Adipose tissue (tissue), 3 donors: ENCODE measurements around the gene REST. TPM values are rescaled to one million over a fixed set of nuclear protein-coding genes. Genes with fewer than 3 reads are reported as not detected.
A peak's percentile ranks its signal among the peaks of the same experiment; 100 is the strongest.
"Not testable (repeated sequence)": the region's sequence is repeated elsewhere in the genome, so short reads cannot be mapped to it uniquely, and the experiment has no call there.

Experiments used
- H3K27ac ChIP-seq: one replicate; pipeline ENCODE4 v1.5.1; 2013; ENCODE audit warnings: low read depth, low read length
- WGBS, 3 donors: extraction: QIAGEN DNeasy Blood & Tissue Kit; methylation state at CpG; one replicate each; pipeline ENCODE4 v1.1.7; 2013; 5-methylcytosine and 5-hydroxymethylcytosine counted together
- polyA plus RNA-seq, 3 donors: library from polyadenylated mRNA; stranded (reverse); fragments of 200-250 nt; gene quantifications; one replicate each; pipeline ENCODE4 v1.2.3, GENCODE V29; 2013
- donor health status: healthy with polysubstance abuse.
- donor health status: Bipolar disorder and iron deficiency.
- donor health status: healthy.

REST gene
- polyA plus RNA-seq, 3 donors = 3.3 to 6.0 (median 5.6) TPM

DNA sequence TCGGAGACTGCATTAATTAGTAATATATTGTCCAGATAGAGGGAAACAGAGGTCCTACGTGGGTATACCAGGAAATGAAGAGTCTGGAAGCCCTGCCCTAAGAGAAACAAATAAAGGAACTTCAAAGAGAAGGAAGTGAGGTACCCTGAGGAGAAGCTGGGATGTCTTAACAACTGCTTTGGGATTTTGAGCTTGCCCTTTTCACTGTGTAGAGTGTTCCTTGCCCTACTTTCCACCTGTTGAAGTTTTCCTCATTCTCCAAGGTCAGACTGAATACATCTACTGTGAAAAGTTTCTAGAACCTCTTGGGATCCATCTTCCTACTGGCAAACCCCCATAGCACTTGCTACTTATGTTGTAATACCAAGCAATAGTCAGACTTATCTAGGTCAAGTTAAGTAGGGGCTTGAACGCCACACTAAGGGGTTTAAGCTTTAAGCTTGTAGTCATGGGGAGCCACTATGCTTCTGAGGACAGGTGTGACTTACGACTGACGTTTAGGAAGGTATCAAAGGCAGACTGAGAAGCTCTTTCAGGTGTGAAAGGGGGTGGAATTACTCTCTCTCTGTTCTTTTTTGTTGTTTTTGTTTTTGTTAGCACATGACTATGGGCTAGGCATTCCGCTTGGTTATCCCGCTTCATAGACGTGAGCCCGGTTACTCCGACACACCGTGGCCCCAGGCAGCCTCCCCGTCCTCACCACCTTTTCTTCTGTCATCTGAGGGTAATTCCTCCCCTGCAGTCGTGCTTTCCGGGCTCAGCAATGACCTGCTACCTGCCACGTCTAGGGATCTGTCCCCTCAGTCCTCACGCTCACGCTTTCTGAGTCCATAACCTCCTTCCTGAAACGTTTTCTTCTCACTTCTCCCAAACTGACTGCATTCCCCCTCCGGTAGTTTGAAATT is 959 bp upstream of the REST start:
- no peak overlapping the region for H3K27ac ChIP-seq
- 16 to 35% (median 28%) methylated on average over 19 of the region's 19 CpGs for WGBS, 3 donors

DNA sequence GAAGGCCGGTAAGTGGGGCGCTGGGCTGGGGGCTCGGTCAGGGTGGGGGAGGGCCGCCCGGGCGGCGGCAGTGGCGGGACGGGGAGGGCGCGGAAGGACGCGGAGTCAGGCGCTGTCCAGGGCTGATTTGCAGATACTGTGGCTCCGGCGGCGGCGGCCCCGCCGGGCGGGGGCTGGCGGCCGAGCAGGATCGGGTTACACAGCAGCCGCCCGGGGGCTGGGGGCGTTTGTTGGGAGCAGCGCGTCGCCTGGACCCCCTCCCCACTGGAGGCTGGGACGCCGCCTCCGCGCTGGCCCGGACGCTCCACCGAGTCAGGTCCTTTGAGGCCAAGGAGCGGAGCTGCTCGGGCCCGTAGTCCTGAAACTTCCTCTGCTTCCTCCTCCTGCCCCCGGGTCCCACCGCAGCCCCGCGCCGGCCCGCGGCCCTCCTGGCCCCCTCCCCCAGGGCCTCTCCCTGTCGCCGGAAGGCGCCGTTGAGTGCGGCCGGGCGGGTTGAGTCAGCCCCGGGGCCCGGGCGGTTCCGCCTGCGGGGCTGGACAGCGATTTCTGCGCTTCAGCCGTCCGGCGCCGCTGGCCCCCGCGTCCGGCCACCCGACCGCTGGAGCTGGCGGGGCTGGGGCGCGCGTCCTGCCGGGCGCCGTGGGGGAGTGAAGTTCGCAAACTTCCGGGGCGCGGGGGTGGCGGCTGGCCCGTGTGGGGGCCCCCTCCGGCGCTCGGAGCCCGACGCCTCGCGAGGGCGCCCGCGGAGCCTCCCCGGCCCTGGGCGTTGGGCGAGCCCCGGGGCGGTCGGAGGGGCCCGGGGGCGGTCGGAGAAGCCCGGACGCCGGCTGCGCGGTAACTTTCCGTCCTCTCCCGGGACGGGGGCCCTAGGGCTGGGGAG is 746 bp downstream of the REST start:
- WGBS, 3 donors = 0 to 1% (median 0%) methylated on average over 77 to 110 of the region's 110 CpGs
- peak overlapping the region; percentile 29 for H3K27ac ChIP-seq

DNA sequence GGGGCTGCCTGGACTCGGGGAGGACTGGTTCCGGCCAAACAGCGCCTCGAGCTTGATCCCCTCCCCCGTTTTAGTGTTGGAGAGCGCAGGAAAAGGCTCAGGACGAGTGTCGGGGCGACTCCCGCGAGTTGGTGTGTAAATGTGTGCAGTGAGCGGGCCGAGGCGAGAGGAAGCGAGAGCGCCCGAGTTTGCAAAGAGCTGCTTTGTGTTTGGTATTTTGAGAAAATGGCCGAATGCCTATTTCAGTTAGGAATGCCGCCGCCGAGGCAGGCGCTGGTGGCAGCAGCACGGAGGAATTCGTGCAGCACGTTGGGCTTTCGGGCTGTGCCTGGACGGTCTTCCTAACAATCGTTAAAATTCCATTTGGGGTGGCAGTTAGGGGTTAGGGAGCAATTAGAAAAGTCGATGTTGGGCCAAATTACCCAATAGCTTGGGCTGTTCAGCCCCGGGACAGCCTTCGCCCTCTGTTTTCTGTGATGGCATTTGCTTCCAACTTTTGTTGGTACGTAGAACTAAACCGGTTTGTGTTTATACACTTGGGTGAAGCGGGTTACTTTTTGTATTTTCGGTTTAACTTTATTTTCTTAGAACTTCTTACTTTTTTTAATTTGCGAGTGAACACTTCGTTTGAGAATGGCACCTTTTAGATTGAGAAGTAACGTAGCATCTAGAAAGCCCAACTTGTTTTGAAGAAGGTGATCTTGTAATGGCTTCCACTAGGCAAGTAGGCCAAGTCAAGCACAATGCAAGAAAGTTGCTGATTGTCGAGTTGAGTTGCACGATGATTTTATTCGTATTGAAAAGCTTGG is 1.6 kb downstream of the REST start:
- 1 to 2% (median 1%) methylated on average over 41 of the region's 41 CpGs for WGBS, 3 donors
- H3K27ac ChIP-seq = peak overlapping the region; percentile 29

DNA sequence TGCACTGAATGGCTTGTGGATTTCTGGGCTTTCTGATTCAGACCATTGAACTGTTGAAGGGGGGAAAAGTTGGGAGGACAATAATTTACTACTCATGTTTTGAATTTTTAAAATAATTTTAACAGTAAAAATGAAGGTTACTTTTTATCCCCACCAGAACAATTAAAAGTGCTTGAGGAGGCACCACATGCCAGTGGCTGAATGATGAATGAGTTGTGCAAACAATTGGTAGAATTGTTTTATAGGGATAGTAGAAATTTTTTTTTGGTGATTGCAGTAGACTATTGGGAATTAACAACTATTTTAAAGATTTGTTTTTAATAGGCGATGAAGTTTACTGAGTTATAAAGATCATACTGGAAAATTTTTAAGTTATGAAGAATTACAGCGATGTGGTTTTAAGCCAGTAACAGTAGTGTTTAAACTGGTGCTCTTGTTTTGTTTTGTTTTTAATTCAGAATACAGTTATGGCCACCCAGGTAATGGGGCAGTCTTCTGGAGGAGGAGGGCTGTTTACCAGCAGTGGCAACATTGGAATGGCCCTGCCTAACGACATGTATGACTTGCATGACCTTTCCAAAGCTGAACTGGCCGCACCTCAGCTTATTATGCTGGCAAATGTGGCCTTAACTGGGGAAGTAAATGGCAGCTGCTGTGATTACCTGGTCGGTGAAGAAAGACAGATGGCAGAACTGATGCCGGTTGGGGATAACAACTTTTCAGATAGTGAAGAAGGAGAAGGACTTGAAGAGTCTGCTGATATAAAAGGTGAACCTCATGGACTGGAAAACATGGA is 2.7 kb downstream of the REST start:
- H3K27ac ChIP-seq = no peak overlapping the region
- WGBS, 3 donors = 37 to 61% (median 61%) methylated on average over 6 of the region's 6 CpGs

DNA sequence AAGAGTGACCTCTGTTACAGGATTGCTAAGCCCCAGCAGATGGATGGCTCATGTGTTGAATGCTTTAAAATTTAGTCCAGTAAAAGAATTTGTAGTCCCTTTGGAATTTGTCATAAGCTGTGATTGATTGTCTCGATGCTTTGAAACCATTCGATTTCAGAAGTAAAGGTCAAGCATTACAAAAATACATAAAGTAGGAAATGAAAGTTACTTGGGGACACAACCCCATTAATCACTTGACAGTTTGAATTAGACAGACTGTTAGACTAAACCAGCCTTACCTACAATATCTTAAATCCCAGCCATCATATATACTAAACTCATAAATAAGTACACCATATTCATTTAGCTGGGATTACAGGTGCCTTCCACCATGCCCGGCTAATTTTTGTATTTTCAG is 6.6 kb downstream of the REST start:
- 53 to 67% (median 67%) methylated on average over 3 of the region's 3 CpGs for WGBS, 3 donors
- no peak overlapping the region for H3K27ac ChIP-seq

DNA sequence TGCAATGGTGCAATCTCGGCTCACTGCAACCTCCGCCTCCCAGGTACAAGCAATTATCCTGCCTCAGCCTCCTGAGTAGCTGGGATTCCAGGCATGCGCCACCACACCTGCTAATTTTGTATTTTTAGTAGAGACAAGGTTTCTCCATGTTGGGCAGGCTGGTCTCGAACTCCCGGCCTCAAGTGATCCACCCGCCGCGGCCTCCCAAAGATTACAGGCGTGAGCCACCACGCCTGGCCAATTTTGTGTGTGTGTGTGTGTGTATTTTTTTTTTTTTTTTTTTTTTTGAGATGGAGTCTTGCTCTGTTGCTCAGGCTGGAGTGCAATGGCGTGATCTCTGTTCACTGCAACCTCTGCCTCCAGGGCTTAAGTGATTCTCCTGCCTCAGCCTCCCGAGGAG is 7.3 kb downstream of the REST start:
- 96 to 98% (median 98%) methylated on average over 12 of the region's 12 CpGs for WGBS, 3 donors
- not testable (repeated sequence) for H3K27ac ChIP-seq

DNA sequence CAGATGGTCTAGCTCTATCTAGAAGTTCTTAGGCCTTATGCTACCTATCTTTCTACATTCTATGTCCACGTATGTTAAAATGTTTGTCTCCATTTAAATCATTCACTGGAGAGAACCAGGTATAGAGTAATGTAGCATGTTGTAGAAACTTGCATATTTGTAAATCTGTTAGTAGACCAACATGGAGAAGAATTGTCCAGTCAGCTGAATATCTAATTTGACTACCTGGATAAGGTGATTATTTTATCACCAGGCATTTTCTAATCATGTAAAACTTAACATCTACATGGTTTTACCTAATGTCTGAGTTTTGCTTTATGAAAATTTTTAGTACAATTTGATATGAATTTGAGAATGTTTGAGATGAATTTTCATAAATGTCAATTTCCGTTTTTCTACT is 19.5 kb downstream of the REST start:
- 74 to 75% (median 74%) methylated on average over 2 of the region's 2 CpGs for WGBS, 3 donors
- H3K27ac ChIP-seq = no peak overlapping the region

DNA sequence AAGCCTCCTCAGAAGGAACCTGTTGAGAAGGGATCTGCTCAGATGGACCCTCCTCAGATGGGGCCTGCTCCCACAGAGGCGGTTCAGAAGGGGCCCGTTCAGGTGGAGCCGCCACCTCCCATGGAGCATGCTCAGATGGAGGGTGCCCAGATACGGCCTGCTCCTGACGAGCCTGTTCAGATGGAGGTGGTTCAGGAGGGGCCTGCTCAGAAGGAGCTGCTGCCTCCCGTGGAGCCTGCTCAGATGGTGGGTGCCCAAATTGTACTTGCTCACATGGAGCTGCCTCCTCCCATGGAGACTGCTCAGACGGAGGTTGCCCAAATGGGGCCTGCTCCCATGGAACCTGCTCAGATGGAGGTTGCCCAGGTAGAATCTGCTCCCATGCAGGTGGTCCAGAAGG is 22.9 kb downstream of the REST start:
- WGBS, 3 donors = 95 to 99% (median 98%) methylated on average over 7 of the region's 7 CpGs
- no peak overlapping the region for H3K27ac ChIP-seq

DNA sequence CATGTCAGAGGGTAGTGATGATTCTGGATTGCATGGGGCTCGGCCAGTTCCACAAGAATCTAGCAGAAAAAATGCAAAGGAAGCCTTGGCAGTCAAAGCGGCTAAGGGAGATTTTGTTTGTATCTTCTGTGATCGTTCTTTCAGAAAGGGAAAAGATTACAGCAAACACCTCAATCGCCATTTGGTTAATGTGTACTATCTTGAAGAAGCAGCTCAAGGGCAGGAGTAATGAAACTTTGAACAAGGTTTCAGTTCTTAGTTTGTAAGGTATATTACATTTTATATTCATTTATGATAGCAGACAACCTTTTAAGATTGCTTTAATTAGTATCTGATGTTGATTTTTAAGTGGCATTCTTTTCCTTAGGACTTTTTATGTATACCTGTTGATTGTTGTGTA is 24.2 kb downstream of the REST start:
- no peak overlapping the region for H3K27ac ChIP-seq
- 62 to 91% (median 81%) methylated on average over 4 of the region's 4 CpGs for WGBS, 3 donors

DNA sequence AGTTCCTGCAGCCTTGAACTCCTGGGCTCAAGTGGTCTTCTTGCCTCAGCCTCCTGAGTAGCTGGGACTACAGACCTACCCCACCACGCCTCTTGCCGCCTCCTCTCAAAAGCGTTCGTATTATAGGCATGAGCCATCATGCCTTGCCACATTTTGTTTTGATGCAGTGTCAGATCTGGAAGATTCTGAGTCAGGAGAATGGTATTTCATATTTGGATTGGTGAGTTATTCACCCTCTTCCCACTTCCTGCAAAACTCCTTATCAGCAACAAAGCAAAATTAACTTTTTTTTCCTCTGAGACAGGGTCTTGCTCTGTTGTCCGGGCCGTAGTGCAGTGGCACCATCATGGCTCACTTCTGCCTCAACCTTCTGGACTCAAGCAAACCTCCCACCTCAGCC is 29.6 kb downstream of the REST start:
- no peak overlapping the region for H3K27ac ChIP-seq
- WGBS, 3 donors = 93 to 98% (median 94%) methylated on average over 6 of the region's 6 CpGs

DNA sequence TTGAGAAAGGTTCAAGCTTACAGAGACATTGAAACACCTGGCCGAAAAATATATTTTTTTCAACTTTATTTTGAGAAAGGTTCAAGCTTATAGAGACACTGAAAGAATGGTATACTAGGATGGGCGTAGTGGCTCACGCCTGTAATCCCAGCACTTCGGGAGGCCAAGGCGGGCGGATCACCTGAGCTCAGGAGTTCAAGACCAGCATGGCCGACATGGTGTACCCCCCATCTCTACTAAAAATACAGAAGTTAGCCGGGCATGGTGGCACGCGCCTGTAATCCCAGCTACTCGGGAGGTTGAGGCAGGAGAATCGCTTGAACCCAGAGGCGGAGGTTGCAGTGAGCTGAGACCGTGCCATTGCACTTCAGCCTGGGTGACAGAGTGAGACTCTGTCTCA is 32.1 kb downstream of the REST start:
- WGBS, 3 donors = 96 to 98% (median 98%) methylated on average over 14 of the region's 14 CpGs
- H3K27ac ChIP-seq = not testable (repeated sequence)

DNA sequence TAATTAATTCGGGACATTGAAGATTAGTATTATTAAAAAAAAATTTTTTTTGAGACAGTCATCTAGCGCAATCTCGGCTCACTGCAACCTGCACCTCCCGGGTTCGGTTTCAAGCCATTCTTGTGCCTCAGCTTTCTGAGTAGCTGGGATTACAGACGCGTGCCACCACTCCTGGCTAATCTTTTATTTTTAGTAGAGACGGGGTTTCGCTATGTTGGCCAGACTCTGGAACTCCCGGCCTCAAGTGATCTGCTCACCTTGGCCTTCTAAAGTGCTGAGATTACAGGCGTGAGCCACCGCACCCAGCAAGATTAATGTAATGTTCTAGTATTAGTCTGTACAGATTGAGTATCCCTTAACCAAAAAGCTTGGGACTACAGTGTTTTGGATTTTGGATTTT is 32.7 kb downstream of the REST start:
- H3K27ac ChIP-seq = no peak overlapping the region
- 93 to 96% (median 95%) methylated on average over 12 of the region's 12 CpGs for WGBS, 3 donors

DNA sequence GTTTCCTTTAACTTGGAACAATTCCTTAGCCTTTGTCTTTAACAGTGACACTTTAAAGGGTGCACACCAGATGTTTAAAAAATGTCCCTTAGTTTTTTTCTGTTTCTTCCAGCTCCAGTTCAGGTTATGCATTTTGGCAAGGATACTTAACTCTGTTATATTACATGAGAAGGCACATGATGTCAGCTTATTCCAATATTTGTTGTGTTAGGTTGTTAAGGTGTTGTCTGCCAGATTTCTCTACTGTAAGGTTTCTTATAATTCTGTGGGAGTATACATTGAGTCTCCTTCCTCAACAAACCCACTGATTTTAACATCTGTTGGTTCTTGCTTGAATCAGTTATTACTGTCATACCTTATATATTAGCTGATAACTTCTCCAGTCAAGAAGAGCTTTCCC is 33.3 kb downstream of the REST start:
- H3K27ac ChIP-seq = no peak overlapping the region

DNA sequence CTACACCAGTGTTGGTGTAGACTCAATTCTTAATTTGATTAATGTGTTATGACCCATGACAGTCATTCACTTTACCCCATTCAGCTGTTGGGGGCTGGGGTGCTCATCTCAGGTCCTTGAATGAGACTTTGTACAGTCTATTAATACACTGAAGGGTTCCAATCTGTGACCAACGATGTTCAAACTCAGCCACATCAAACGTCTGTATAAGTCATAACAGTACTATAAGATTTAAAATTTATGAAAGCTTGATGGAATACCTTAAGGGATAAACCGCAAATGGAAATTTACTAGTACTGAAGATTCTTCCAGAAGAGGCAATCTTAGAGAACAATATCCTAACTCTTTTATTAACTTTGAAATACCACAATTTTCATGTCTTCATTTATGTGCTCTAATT is 33.7 kb downstream of the REST start:
- 80 to 85% (median 80%) methylated on average over 3 of the region's 3 CpGs for WGBS, 3 donors
- no peak overlapping the region for H3K27ac ChIP-seq

DNA sequence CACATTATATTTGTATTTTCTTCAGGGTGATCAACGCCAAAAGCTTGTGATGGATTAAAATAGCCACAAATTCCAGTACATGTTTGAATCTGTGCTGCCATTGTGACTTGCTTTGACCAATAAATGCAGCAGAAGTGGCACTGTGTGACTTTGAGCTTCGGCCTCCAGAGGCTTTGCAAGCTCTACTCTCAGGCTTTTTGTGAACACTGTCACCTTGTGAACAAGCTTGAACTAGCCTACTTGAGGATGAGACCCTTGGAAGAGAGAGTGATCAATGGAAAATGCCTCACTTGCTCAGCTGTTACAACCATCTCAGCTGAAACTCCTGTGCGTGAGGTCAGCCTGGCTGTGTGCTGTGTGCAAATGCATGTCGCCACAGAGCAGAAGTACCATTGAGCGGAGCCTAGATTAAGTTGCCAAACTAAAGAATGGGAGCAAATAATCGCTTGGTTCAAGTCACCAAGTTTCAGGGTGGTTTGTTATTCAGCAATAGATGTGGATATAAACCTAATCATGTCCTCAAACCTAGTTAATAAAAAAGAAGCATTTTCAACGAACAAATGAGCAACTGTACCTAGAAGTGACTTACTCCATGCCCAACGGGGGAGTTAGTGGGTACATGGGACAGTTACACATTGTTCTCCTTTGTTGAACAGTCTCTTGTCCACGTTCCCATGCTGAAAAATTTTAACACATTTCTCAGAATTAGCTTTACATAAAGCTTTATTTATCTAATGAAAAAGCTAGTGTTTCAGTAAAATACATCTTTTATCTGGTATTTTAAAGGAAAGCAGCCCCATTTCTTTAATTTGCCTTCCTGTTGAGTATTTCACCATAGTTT is 46.2 kb downstream of the REST start:
- WGBS, 3 donors = 87 to 90% (median 87%) methylated on average over 9 of the region's 9 CpGs

DNA sequence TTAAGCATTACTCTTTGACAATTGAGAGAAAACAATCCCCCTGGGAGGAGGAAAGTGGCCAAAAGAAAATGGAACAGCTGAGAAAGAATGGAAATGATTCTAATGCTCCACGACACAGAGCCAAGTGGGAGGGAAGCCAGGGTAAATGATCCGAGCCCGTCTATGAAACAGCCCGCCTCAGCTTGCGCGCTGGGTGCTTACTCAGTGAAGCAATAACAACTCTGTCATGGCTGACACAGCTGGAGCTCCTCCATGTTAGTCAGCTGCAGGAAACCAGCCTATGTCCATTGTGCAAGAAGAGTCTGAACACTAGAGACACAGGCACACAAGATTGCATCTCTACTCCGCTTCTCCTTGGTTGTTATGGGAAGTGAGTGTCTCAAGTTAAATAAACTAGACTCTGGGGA is 50.4 kb downstream of the REST start:
- WGBS, 3 donors = 12 to 47% (median 12%) methylated on average over 7 of the region's 7 CpGs
- H3K27ac ChIP-seq = no peak overlapping the region

More for the DNA sequence above, 46.2 kb downstream of the REST start:
- H3K27ac ChIP-seq = no peak overlapping the region

DNA sequence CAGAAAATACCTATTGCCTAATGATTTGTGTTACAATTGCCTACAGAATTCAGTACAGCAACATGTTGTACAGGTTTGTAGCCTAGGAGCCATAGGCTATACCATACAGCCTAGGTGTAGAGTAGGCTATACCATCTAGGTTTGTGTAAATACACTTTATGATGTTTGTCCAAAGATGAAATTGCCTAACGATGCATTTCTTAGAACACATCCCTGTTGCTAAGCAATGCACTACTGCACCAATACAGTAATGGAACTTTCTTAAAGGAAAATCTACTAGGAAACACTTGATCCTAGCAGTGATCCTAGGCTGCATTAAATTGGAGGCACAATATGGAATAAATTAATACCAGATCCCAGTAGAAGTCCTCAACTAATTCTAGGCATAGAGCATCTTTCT is 51.4 kb downstream of the REST start:
- whole genome bisulfite sequencing, 3 donors = 43 to 65% (median 61%) methylated on average over 1 of the region's 1 CpG
- H3K27ac ChIP-seq = no peak overlapping the region
